ENCODE results near the gene FUNDC1.
"Not testable (repeated sequence)": the region's sequence is repeated elsewhere in the genome, so short reads cannot be mapped to it uniquely, and the experiment has no call there.

Gene FUNDC1, protein sequence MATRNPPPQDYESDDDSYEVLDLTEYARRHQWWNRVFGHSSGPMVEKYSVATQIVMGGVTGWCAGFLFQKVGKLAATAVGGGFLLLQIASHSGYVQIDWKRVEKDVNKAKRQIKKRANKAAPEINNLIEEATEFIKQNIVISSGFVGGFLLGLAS

GRCh38 chrX:44542567-44543325, at the start of gene FUNDC1:
TSS of gene FUNDC1 (minus strand) at chrX:44542859. CDS start at chrX:44542832, 27 bp downstream.
- peak; percentile 94 for DNase-seq

DNA sequence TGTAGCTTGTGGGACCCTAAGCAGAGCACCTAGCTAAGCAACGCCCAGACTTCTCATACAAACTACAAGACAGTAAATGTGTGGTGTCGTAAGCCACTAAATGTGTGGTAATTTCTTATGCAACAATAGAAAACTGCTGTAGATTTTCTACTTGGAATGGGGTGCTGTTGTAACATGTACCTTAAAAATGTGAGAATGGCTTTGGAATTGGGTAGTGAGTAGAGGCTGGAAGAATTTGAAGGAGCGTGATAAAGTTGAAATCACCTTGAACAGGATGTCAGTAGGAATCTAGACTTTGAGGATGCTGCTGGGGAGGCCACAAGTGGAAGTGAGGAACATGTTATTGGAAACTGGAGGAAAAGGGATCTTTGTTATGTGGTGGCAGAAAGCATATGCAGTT, 43.2 kb upstream of the FUNDC1 start:
- DNase-seq = peak; percentile 26

DNA sequence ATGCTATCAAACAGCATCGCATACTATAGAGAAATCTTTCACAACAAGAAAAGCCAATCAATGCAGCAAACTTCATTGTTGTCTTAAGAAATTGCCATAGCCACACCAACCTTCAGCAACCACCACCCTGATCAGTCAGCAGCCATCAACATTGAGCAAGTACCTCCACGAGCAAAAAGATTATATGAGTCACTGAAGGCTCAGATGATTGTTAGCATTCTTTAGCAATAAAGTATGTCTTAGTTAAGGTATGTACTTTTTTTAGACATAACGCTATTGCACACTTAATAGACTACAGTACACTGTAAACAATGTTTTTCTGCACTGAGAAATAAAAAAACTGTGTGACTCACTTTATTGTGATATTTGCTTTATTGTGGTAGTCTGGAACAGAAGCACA, 37.8 kb upstream of the FUNDC1 start:
- DNase-seq = peak; percentile 40

DNA sequence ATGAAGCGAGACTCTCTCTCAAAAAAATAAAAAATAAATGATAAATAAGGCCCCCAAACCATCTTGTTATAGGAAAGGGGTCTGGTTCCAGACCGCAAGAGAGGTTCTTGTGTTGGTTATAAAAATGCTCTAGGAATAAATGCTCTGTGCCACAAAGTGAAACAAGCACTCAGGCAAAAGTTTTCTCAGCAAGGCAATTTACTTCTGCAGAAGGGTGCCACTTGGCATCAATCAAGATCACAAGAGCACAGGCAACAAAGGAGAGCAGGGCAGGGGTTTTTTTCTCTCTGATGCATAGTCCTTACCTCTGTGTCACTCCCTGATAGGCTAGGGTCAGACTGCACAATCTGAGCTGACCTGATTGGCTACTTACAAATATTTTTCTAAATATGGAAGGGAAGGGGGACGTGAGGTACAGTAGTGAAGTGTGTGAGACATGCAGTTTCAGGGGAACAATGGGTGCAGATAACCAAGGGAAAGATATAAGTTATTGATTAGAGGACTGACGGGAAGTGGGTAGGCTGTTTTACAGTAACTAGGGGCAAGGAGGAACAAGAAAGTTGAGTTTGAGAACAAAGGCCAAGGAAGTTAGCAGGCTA, 29.8 kb upstream of the FUNDC1 start:
- DNase-seq = no peak

GRCh38 chrX:44570522-44570921, 27.9 kb upstream of the FUNDC1 start:
- no peak for DNase-seq

DNA sequence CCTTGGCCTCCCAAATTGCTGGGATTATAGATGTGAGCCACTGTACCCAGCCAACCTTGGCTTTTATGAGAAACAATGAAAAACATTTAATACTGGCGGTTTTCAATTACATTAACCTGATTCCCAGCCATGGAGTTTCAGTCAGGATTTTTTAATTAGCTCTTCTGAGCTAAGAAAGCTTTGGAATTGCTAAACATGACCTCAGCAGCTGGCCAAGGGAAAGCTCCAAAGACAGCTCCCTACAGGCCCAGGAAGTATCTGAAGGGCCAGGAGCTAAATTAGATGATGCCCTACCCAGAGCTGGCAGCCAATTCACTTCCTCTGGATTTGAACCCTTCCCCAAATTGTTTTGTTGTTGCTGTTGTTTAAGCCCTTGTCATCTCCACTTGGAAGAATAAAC, 26.5 kb upstream of the FUNDC1 start:
- DNase-seq = no peak

DNA sequence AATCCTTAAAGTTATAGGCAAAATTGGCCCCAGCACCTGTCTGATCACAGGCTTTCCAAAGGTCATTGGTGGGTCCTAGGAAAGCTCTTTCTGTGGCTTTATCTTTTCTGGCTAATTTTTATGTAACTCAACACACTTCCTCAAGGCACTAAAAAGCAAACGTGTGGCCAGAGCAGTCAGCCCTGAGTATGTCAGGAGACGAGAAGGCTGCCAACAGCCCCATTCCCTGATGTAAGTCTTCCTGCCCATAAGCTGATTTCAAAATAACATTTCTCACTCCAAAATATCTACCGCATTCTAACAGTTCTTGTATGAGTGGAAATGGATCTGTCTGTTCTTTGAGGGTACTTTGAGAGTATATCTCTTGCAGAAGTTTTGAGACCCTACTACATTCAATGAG, 25.5 kb upstream of the FUNDC1 start:
- DNase-seq = peak; percentile 27

DNA sequence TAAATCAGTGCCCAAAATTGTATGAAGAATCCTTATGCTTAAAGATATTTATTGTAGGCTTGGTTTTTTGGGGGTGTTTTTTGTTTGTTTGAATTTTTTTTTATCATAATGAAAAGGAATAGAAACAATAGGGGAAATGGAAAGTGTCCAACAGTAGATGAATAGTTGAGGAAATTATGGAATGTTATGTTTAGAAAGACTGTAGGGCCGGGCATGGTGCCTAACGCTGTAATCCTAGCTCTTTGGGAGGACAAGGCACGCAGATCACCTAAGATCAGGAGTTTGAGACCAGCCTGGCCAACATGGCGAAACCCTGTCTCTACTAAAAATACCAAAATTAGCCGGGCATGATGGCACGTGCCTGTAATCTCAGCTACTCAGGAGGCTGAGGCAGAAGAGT, 19.2 kb upstream of the FUNDC1 start:
- DNase-seq = not testable (repeated sequence)

- DNase-seq = no peak
These were observed 7.9 kb upstream of the FUNDC1 start for GRCh38 chrX:44550563-44550962.

DNA sequence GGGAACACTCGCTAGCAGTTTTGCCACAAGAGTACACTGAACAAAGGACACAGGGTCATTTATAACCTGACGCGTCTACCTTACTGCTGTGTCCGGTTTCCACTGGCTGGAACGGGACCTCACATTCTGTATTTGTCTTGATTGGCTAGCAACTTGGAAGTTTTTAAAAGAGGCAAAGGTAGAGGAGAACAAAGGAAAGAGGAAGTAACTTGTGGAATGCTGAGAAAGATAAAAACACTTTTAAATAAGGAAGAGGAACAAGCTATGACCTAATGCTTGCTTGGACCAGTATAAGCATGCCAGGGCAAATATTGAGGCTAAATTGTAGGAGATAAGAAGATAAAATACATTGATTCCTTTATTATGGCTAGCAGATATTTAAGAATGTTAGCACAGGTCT, 2.8 kb upstream of the FUNDC1 start:
- DNase-seq = peak; percentile 30

- no peak for DNase-seq
These were observed 1.4 kb upstream of the FUNDC1 start for GRCh38 chrX:44544036-44544435.

DNA sequence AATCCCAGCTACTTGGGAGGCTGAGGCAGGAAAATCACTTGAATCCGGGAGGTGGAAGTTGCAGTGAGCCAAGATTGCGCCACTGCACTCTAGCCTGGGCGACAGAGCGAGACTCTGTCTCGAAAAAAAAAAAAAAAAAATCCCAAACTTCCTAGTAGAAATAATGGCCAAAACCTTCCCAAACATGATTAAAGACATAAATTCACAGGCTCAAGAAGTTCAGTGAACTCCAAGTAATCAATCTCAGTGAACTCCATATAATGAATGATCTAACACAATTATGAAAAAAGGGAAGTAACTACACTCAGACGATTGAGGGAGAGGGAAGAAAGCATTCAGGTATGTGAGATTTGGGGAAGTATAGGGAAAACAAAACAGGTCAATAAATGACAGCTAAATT, 6.5 kb downstream of the FUNDC1 start:
- DNase-seq = peak; percentile 0

DNA sequence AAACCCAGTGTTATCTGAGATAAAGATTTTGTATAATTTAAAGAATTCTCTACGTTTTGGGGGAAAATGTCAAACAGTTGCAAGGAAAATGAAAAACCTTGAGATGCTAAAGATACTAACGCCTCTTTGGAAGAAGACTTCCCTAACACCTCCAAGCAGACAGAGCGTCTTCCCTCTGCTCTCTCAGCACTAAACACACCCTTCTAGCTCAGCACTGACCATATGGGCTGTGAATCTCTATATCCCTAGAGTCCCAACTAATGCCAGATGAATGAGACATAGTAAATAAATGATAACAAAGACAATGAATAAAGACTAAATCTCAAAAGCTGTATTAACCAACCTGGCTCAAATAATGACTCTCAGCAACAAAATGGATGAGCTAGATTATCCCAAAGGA, 13.3 kb downstream of the FUNDC1 start:
- no peak for DNase-seq

- no peak for DNase-seq
These were observed 28.4 kb downstream of the FUNDC1 start for GRCh38 chrX:44514272-44514671.

- DNase-seq = no peak
These were observed 35.4 kb downstream of the FUNDC1 start for GRCh38 chrX:44507292-44507691.

DNA sequence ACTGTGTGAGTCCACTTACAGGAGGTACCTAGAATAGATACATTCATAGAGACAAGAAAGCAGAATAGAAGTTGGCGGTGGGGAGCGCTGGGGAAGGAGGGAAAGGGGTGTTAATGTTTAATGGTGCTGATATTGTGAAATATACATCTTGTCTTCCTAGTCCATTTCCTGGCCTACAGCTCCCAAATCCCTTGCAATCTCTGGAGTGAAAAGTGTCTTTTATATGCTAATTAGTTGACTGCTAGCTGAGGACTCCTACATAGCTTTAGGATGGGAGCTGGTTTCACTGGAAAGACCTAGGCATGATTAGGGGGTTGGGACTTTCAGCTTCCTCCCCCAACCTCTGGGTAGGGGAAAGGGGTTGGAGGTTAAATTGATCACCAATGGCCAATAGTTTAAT, 36.0 kb downstream of the FUNDC1 start:
- DNase-seq = no peak

DNA sequence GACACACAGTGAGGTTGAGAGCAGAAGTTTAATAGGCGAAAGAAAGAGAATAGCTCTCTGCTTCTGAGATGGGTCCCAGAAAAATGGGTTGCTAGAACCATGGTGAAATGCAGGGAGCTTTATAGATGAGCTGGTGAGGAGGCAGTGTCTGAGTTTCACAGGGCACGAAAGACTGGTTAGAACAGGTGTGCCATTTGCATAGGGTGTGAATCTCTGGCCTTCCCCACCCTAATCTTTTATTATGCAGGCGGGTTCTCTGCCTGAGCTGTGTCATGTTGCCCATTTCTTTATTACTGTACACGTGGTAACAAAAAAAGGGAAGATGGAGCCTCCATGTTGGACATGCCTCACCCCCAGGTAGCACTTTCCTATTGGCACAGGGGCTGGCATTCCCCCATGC, 39.1 kb downstream of the FUNDC1 start:
- DNase-seq = no peak

DNA sequence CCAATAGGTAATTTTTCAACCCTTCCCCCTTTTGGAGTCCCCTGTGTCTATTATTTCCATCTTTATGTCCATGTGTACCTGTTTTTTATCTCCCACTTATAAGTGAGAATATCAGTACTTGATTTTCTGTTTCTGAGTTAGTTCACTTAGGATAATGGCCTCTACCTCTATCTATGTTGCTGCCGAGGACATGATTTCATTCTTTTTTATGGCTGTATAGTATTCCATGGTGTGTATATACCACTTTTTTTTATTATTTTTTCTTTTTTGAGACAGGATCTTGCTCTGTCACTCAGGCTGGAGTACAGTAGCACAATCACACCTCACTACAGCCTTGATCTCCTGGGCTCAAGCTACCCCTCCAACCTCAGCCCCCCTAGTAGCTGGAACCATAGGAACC, 47.6 kb downstream of the FUNDC1 start:
- DNase-seq = no peak

DNA sequence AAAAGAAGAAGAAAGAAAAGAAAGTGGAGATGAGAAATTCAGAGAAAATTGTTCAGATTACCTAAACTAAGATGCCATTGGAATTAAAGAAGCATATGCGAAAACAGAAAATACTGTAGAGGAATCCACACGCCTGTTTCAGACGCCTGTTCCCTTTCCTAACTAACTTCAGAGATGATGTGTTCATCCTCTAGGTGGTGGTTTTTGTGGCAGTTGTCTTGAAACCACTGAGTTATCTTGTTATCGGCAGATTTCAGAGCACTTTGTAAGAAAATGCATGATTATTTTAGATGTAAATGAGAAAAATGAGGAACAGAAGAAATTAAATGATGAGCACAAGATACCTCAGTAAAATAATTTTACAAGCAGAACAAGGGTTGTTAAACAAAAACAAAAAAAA, 48.3 kb downstream of the FUNDC1 start:
- peak; percentile 55 for DNase-seq

- DNase-seq = no peak
These were observed 53.1 kb downstream of the FUNDC1 start for GRCh38 chrX:44489515-44489914.

DNA sequence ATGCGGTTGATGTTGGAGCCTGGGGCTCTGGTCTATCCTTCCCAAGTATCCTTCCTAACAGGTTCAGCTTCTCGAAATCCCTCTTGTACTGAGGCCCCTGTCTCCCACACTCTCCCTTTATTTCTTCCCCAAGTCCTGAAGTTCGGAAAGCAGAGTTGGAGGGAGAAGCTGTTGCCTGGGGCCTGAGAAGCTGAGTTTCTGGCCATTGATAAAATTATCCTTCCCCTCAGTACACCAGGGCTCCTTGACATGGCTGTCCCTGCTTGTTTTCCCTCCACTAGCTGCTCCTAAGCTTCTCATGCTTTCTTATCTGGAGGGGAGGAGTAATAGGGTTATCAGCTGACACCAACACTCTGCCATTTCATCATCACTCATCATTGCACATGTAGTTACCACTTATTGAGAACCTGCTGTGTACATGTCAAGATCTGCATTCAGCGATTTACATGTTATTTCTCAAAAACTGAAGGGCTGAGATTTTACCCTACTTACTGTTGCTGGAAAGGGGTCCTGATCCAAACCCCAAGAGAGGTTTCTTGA, 58.0 kb downstream of the FUNDC1 start:
- no peak for DNase-seq

DNA sequence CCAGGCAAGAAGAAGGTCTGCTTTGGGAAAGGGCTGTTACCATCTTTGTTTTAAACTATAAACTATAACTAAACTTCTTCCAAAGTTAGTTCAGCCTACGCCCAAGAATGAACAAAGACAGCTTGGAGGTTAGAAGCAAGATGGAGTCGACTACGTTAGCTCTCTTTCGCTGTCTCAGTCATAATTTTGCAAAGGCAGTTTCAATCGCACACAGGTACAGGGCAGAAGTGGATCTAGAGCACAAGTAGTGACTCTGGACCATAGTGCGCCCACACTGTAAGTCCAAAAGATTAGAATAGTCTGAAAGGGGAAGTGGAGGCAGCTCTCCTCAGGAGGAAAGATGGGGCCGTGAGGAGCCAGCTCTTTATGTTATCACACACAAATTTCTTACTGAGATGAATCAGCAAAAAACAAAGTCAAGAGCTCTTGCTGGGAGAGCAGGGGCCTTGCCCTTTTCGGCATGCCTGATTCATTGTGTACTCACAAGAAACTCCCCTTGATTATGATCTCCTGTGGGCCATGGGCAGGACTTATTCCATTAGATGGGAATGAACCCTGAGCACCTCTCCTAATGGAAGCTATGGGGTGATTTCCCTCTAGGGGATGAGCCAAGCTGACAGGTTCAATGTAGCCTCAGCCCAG, 58.6 kb downstream of the FUNDC1 start:
- no peak for DNase-seq

DNA sequence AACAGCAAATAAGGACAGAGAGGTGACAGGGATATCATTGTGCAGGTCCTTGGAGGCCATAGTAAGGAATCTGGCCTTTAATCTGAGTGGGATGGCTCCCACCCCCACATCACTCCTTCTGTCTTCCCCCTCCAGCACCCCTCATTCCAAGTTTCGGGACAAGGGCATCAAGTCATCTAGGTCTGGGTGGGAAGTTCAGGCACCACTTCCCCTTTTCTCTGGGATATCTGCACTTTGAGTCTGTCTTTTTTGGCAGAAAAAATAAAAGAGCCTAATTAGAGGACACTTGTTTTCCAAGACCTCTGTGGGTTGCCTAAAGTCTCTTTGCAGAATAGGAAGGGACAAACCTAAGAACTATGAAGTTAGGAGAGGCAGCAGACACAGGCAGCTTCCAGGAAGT, 60.1 kb downstream of the FUNDC1 start:
- DNase-seq = no peak

- no peak for DNase-seq
These were observed 62.1 kb downstream of the FUNDC1 start for GRCh38 chrX:44480591-44480990.
